GM23248 (cell line): ENCODE results near the gene OR4D11. TPM values are rescaled to one million over a fixed set of nuclear protein-coding genes. Genes with fewer than 3 reads are reported as not detected.

Experiments used
- DNase-seq: peaks from one replicate; pipeline ENCODE4 v3.0.0-alpha.2; 2015
- H2AFZ ChIP-seq: fragments of 200-600 bp; sonication (generic); 2 replicates; pipeline ENCODE4 v1.6.1; 2016; ENCODE audit warnings: antibody characterized with exemption
- H3F3A ChIP-seq: fragments of 200-600 bp; sonication (generic); 2 replicates; pipeline ENCODE4 v1.6.1; 2016; ENCODE audit warnings: mild to moderate bottlenecking, antibody characterized with exemption, mixed run types; ENCODE audit not compliant: insufficient read depth
- H3K27ac ChIP-seq: fragments of 200-600 bp; sonication (generic); 2 replicates; pipeline ENCODE4 v1.5.1; 2016; ENCODE audit warnings: mild to moderate bottlenecking
- H3K27me3 ChIP-seq: fragments of 200-600 bp; sonication (generic); replicated peaks from 2 replicates; pipeline ENCODE4 v1.6.1; 2016; ENCODE audit warnings: mild to moderate bottlenecking; ENCODE audit not compliant: insufficient read depth
- H3K36me3 ChIP-seq: fragments of 200-600 bp; sonication (generic); 2 replicates; pipeline ENCODE4 v1.6.1; 2016; ENCODE audit warnings: low read depth, mild to moderate bottlenecking
- H3K4me1 ChIP-seq: fragments of 200-600 bp; sonication (generic); 2 replicates; pipeline ENCODE4 v1.6.1; 2016; ENCODE audit warnings: mild to moderate bottlenecking; ENCODE audit not compliant: insufficient read depth
- H3K4me2 ChIP-seq: fragments of 200-600 bp; sonication (generic); one replicate; pipeline ENCODE4 v1.6.1; 2016; ENCODE audit warnings: mild to moderate bottlenecking; ENCODE audit not compliant: unreplicated experiment
- H3K4me3 ChIP-seq: fragments of 200-600 bp; sonication (generic); 2 replicates; pipeline ENCODE4 v1.5.1; 2016; ENCODE audit warnings: mild to moderate bottlenecking
- H3K79me2 ChIP-seq: fragments of 200-600 bp; sonication (generic); 2 replicates; pipeline ENCODE4 v1.6.1; 2016; ENCODE audit warnings: mild to moderate bottlenecking; ENCODE audit not compliant: insufficient read depth
- H3K9ac ChIP-seq: fragments of 200-600 bp; sonication (generic); 2 replicates; pipeline ENCODE4 v1.6.1; 2016; ENCODE audit warnings: mild to moderate bottlenecking
- H3K9me2 ChIP-seq: fragments of 200-600 bp; sonication (generic); 2 replicates; pipeline ENCODE4 v1.6.1; 2016; ENCODE audit warnings: mixed run types, mild to moderate bottlenecking, moderate library complexity; ENCODE audit not compliant: insufficient read depth
- H3K9me3 ChIP-seq: fragments of 200-600 bp; sonication (generic); one replicate; pipeline ENCODE4 v1.6.1; 2017; ENCODE audit warnings: low read depth
- H4K20me1 ChIP-seq: fragments of 200-600 bp; sonication (generic); 2 replicates; pipeline ENCODE4 v1.6.0; 2016; ENCODE audit not compliant: insufficient read depth
- EZH2 ChIP-seq: fragments of 200-600 bp; sonication (generic); IDR thresholded peaks from 2 replicates; pipeline ENCODE4 v1.6.1; 2018; ENCODE audit warnings: antibody characterized with exemption, mild to moderate bottlenecking; ENCODE audit not compliant: insufficient read depth, poor library complexity, severe bottlenecking
- EZH2phosphoT487 ChIP-seq: fragments of 200-600 bp; sonication (generic); IDR thresholded peaks from 2 replicates; pipeline ENCODE4 v1.6.1; 2018; ENCODE audit warnings: antibody characterized with exemption, moderate library complexity, mild to moderate bottlenecking, low read depth; ENCODE audit not compliant: insufficient read depth
- WGBS, 2 experiments: methylation state at CpG; one replicate each; pipeline ENCODE4 v1.1.6; 2015 to 2017; ENCODE audit warnings: low lambda C conversion rate in 2 of 2, low coverage in 1 of 2; ENCODE audit errors: missing lambda C conversion rate in 2 of 2; 5-methylcytosine and 5-hydroxymethylcytosine counted together
- in situ Hi-C: fragments of 300-500 bp; cut with MboI; formaldehyde crosslinking; loops from 2 replicates; pipeline ENCODE4 v1.15.0; 2020
- polyA plus RNA-seq: library from polyadenylated mRNA; unstranded; fragments of >200 nt; fragmentation: Nextera tagmentation; extraction: Ambion mirVana; gene quantifications from 2 replicates; pipeline ENCODE4 v1.2.1, GENCODE V29; 2016
- total RNA-seq: library from RNA; depleted of rRNA; stranded (reverse); fragments of >200 nt; shearing (Covaris generic); gene quantifications from 2 replicates; pipeline ENCODE4 v1.2.3, GENCODE V29; 2014

Gene OR4D11
- total and polyA plus RNA-seq, 2 experiments from 2014 or later, result not detected

DNA sequence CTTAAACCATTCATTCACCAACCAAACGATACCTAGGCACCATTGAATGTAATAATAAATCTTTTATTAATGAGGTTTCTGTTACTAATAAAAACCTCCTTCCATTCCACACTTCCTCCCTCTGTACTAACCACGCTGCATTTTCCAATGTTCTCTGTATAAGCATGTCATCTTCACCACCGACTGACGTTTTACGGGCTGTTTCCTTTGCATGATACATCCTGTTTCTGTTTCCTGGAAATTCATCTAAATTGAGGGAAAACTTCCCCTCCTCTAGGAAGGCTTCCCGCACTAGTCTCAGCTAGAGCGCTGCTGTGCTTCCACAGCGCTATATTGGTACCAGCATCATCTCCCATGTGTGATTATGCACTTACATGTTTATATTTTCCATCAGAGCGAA, 28.2 kb upstream of the OR4D11 start:
- no peaks in the 10 kb centered on the region for H3K79me2 ChIP-seq
- H4K20me1 ChIP-seq, result no peaks in the 10 kb centered on the region
- H3K4me3 ChIP-seq, result no peak overlapping the region
- H3K4me1 ChIP-seq, result no peaks in the 10 kb centered on the region
- WGBS, 2 experiments, result 31 to 36% methylated on average over 9 of the region's 9 CpGs
- no peak overlapping the region for H2AFZ ChIP-seq
- H3K9ac ChIP-seq, result no peak overlapping the region
- no peaks in the 10 kb centered on the region for H3K36me3 ChIP-seq
- H3K27ac ChIP-seq, result no peak overlapping the region
- DNase-seq, result no peak
- in situ Hi-C loops, result no loop called here
- no peak overlapping the region for H3K4me2 ChIP-seq
- no peaks in the 10 kb centered on the region for H3K9me2 ChIP-seq
- H3K9me3 ChIP-seq, result no peaks in the 10 kb centered on the region
- H3F3A ChIP-seq, result no peaks in the 10 kb centered on the region
- H3K27me3 ChIP-seq, result no peaks in the 10 kb centered on the region
- TF ChIP-seq EZH2 (no peak), EZH2phosphoT487 (no peak)

GRCh38 chr11:59479906-59480305, 23.5 kb upstream of the OR4D11 start:
- Histone ChIP-seq H3K27ac (no peak overlapping the region), H3K9ac (no peak overlapping the region)
- in situ Hi-C loops, result no loop called here

GRCh38 chr11:59480359-59480758, 23.0 kb upstream of the OR4D11 start:
- Histone ChIP-seq H2AFZ (no peak overlapping the region), H4K20me1 (no peaks in the 10 kb centered on the region), H3K27me3 (no peaks in the 10 kb centered on the region), H3K4me1 (no peaks in the 10 kb centered on the region), H3K9me3 (no peaks in the 10 kb centered on the region), H3K36me3 (no peaks in the 10 kb centered on the region), H3K9me2 (no peaks in the 10 kb centered on the region), H3F3A (no peaks in the 10 kb centered on the region), H3K4me3 (no peak overlapping the region), H3K79me2 (no peaks in the 10 kb centered on the region), H3K9ac (no peak overlapping the region), H3K4me2 (no peak overlapping the region), H3K27ac (no peak overlapping the region)
- TF ChIP-seq EZH2phosphoT487 (no peak), EZH2 (no peak)
- in situ Hi-C loops, result no loop called here
- DNase-seq, result no peak
- WGBS, 2 experiments, result 16 to 23% methylated on average over 3 of the region's 3 CpGs

More at GRCh38 chr11:59479906-59480305, 23.5 kb upstream of the OR4D11 start:
- Histone ChIP-seq H3K27me3 (no peaks in the 10 kb centered on the region), H3K9me3 (no peaks in the 10 kb centered on the region), H3K4me1 (no peaks in the 10 kb centered on the region), H3K4me2 (no peak overlapping the region), H4K20me1 (no peaks in the 10 kb centered on the region), H3K79me2 (no peaks in the 10 kb centered on the region), H3K9me2 (no peaks in the 10 kb centered on the region), H2AFZ (no peak overlapping the region), H3K4me3 (no peak overlapping the region), H3K36me3 (no peaks in the 10 kb centered on the region), H3F3A (no peaks in the 10 kb centered on the region)
- no peak for TF ChIP-seq EZH2phosphoT487
- no peak for TF ChIP-seq EZH2
- DNase-seq, result no peak

DNA sequence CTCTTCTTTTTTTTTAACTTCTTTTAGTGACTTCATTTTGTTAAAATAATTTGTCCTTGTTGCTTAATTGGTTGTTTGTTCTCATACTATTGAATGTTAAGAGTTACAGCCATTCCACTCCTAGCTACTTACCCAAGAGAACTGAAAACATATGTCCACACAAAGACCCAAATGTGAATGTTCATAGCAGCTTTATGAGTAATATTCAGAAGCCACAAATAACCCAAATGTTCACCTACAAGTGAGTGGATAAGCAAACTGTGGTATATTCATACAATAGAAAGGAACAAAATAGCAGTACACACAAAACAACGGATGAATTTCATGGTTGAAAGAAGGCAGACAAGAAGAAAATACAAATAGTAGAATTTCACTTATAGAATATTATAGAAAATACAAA, 1.4 kb upstream of the OR4D11 start:
- in situ Hi-C loops, result no loop called here
- no peaks in the 10 kb centered on the region for H3K36me3 ChIP-seq
- no peaks in the 10 kb centered on the region for H3K79me2 ChIP-seq
- no peaks in the 10 kb centered on the region for H3F3A ChIP-seq
- no peak overlapping the region for H3K9ac ChIP-seq
- H3K27me3 ChIP-seq, result 0 out of 2 replicates have a peak, but pooled peaks cover 5% of the 10 kb centered on the region
- H3K9me2 ChIP-seq, result no peaks in the 10 kb centered on the region
- no peaks in the 10 kb centered on the region for H3K4me1 ChIP-seq
- no peak overlapping the region for H3K4me3 ChIP-seq
- H2AFZ ChIP-seq, result no peak overlapping the region
- H3K4me2 ChIP-seq, result no peak overlapping the region
- DNase-seq, result no peak
- 20% methylated on average over 1 of the region's 1 CpG for WGBS, 2 experiments
- H4K20me1 ChIP-seq, result no peaks in the 10 kb centered on the region
- no peaks in the 10 kb centered on the region for H3K9me3 ChIP-seq
- no peak for TF ChIP-seq EZH2phosphoT487
- TF ChIP-seq EZH2, result no peak
- no peak overlapping the region for H3K27ac ChIP-seq
